K562 (cell line): ENCODE results near the gene TLX2. TPM values are rescaled to one million over a fixed set of nuclear protein-coding genes. Genes with fewer than 3 reads are reported as not detected.
A peak's percentile ranks its signal among the peaks of the same experiment; 100 is the strongest.

Experiments used
- CHD7 ChIP-seq: fragments of 200-600 bp; sonication (generic); IDR thresholded peaks from one replicate; pipeline ENCODE4 v1.6.1; 2012; ENCODE audit warnings: mild to moderate bottlenecking, low read depth, low read length, inconsistent platforms
- CREB3L1 ChIP-seq: fragments of 450-650 bp; IDR thresholded peaks from 2 replicates; pipeline ENCODE4 v1.6.1; 2014; ENCODE audit warnings: low read depth, mild to moderate bottlenecking, moderate library complexity, borderline replicate concordance
- E2F1 ChIP-seq: sonication (generic); formaldehyde crosslinking; IDR thresholded peaks from 2 replicates; pipeline ENCODE4 v1.8.1; 2023; ENCODE audit warnings: mild to moderate bottlenecking, missing genetic modification reagents, moderate library complexity
- FOXA1 ChIP-seq: fragments of 450-650 bp; IDR thresholded peaks from 2 replicates; pipeline ENCODE4 v1.6.1; 2016; ENCODE audit warnings: mild to moderate bottlenecking, borderline replicate concordance
- GTF2A2 ChIP-seq: IDR thresholded peaks from 2 replicates; pipeline ENCODE4 v1.6.1; 2016; ENCODE audit warnings: mild to moderate bottlenecking, missing genetic modification characterization, missing compliant biosample characterization
- NONO ChIP-seq, 2 experiments: fragments of 200-400 bp in 1 of 2; fragments of 450-650 bp in 1 of 2; formaldehyde crosslinking in 1 of 2; IDR thresholded peaks; 2 replicates each; pipeline ENCODE4 v1.6.1; 2017; ENCODE audit warnings: low read depth in 2 of 2, mild to moderate bottlenecking in 2 of 2, moderate library complexity in 2 of 2, low read length in 1 of 2
- RCOR1 ChIP-seq, 2 experiments: IDR thresholded peaks; 2 replicates each; pipeline ENCODE4 v1.6.1; 2012; ENCODE audit warnings: low read depth in 2 of 2, low read length in 2 of 2, borderline replicate concordance in 1 of 2, improper control_type of control experiment in 1 of 2
- YY1 ChIP-seq, 3 experiments: IDR thresholded peaks; 2 replicates each; pipeline ENCODE4 v1.6.1; 2011; ENCODE audit warnings: low read length in 2 of 3, mild to moderate bottlenecking in 2 of 3, moderate library complexity in 2 of 3, borderline replicate concordance in 1 of 3, control low read depth in 1 of 3, low read depth in 1 of 3; ENCODE audit not compliant: insufficient read depth in 3 of 3, insufficient replicate concordance in 2 of 3, control insufficient read depth in 1 of 3, insufficient read length in 1 of 3; ENCODE audit errors: extremely low read depth in 1 of 3
- ZNF212 ChIP-seq: fragments of 450-650 bp; formaldehyde crosslinking; IDR thresholded peaks from 2 replicates; pipeline ENCODE4 v1.4.0; 2020; ENCODE audit warnings: mild to moderate bottlenecking
- ZNF311 ChIP-seq: fragments of 250-450 bp; sonication (Bioruptor Pico); IDR thresholded peaks from 2 replicates; pipeline ENCODE4 v1.4.0; 2020; ENCODE audit warnings: mild to moderate bottlenecking, moderate library complexity
- ZNF76 ChIP-seq: fragments of 250-450 bp; sonication (Bioruptor Pico); IDR thresholded peaks from 2 replicates; pipeline ENCODE4 v1.4.0; 2020; ENCODE audit warnings: mild to moderate bottlenecking, moderate library complexity, borderline replicate concordance
- polyA plus RNA-seq, 8 experiments: library from polyadenylated mRNA; depleted of rRNA in 4 of 8; stranded (reverse) in 5 of 8; unstranded in 3 of 8; fragments of >200 nt; fragmentation: Nextera tagmentation in 2 of 8; fragmentation: Illumina TruSeq in 1 of 8; extraction: Ambion mirVana in 2 of 8; extraction: Trizol in 1 of 8; gene quantifications; 2 replicates each; pipeline versions ENCODE4 v1.2.1 to v1.2.3, GENCODE V29; 2011 to 2014; ENCODE audit warnings: inconsistent platforms in 1 of 8, missing spikeins in 1 of 8
- total RNA-seq, 7 experiments: library from RNA; depleted of rRNA in 6 of 7; stranded (reverse); fragments of >200 nt in 6 of 7; fragmentation: Illumina TruSeq in 2 of 7; extraction: Trizol in 2 of 7; gene quantifications; 2 replicates each; pipeline versions ENCODE4 v1.2.1 to v1.2.3, GENCODE V29; 2011 to 2021; ENCODE audit warnings: low replicate concordance in 1 of 7

The TLX2 gene
- total and polyA plus RNA-seq, 9 of the 15 experiments (the other 6 are each of a cell fraction or from before 2014, with no cell fraction given), result not detected

GRCh38 chr2:74472086-74472944 is 41.9 kb upstream of the TLX2 start, which contains the start of gene MRPL53 (continued):
- TF ChIP-seq YY1 (IDR thresholded peaks at IDR 0.05; ENCODE audit: borderline replicate concordance in 1 of 3, control insufficient read depth in 1 of 3, extremely low read depth in 1 of 3, insufficient read depth in 3 of 3, insufficient read length in 1 of 3, insufficient replicate concordance in 2 of 3, low read depth in 1 of 3, low read length in 2 of 3), result peak; percentile 73 to 95 (median 92)
- no peak; a peak in 1 of 4 replicates for TF ChIP-seq RCOR1 (IDR thresholded peaks at IDR 0.05; ENCODE audit: borderline replicate concordance in 1 of 2, low read depth in 2 of 2, low read length in 2 of 2)
- no peak for TF ChIP-seq CHD7
- TF ChIP-seq ZNF76 (CRISPR knock-in tag), result no peak
- no peak for TF ChIP-seq ZNF212 (CRISPR knock-in tag)
- 0 out of 2 replicates have a peak, but pooled peaks have one; percentile 59 for TF ChIP-seq CREB3L1
- TF ChIP-seq E2F1, result no peak
- no peak for TF ChIP-seq FOXA1
- no peak for TF ChIP-seq ZNF311 (CRISPR knock-in tag)
- TF ChIP-seq NONO (IDR thresholded peaks at IDR 0.05; ENCODE audit: low read depth in 2 of 2, low read length in 1 of 2), result no peak
- no peak for TF ChIP-seq GTF2A2 (tag)
